Measurements from ENCODE around the gene PCGF5.
"Not testable (repeated sequence)": the region's sequence is repeated elsewhere in the genome, so short reads cannot be mapped to it uniquely, and the experiment has no call there.

The PCGF5 gene

DNA sequence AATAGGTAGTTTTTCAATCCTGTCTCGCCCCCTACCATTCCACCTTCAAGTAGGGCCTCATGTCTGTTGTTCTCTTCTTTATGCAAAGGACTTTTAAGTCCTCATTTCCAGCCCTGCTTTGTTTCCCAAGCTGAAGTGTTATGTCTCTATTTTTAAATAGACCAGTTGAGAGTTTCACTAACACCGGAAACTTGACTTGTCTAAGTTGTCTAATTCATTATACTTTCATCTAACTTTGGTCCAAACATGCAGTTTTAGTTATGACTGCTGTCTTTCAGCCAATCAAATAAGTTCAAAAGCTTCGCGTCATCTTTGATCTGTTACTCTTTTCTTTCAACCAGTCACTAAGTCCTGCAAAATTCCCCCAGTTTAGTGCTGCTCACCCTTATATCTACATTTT lies 32.8 kb downstream of the PCGF5 start:
- CTCF ChIA-PET: interaction anchor here (5.8 kb wide), 1 partner anchor 341 kb away, joined by 113 read pairs; no protein-coding TSS in a partner anchor
- POLR2A ChIA-PET: no interaction called here
- TF ChIP-seq, protein P1, sequence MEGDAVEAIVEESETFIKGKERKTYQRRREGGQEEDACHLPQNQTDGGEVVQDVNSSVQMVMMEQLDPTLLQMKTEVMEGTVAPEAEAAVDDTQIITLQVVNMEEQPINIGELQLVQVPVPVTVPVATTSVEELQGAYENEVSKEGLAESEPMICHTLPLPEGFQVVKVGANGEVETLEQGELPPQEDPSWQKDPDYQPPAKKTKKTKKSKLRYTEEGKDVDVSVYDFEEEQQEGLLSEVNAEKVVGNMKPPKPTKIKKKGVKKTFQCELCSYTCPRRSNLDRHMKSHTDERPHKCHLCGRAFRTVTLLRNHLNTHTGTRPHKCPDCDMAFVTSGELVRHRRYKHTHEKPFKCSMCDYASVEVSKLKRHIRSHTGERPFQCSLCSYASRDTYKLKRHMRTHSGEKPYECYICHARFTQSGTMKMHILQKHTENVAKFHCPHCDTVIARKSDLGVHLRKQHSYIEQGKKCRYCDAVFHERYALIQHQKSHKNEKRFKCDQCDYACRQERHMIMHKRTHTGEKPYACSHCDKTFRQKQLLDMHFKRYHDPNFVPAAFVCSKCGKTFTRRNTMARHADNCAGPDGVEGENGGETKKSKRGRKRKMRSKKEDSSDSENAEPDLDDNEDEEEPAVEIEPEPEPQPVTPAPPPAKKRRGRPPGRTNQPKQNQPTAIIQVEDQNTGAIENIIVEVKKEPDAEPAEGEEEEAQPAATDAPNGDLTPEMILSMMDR (IDR thresholded peaks at IDR 0.05; ENCODE audit: control extremely low read depth, extremely low read depth, low read depth, missing control alignments): no peak
- DNase-seq (ENCODE audit: extremely low spot score): no peak

DNA sequence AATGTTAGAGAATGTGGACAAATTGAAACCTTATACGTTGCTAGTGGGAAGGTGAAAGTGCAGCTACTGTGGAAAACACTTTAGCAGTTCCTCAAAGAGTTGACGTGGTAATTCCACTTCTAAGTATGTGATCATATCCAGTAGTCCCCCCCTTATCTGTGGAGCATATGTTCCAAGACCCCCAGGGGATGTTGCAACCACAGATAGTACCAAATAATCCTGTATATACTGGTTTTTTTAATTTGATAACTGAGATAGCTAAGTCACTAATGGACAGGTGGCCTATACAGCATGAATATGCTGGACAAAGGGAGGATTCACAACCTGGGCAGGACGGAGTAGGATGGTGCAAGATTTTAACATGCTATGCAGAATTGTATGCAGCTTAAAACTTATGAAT lies 36.8 kb downstream of the PCGF5 start:
- ChIA-PET CTCF (interaction anchor here (3.1 kb wide), 1 partner anchor 10 kb away, joined by 9 read pairs; no protein-coding TSS in a partner anchor), POLR2A (no interaction called here)
- TF ChIP-seq, protein P1 (IDR thresholded peaks at IDR 0.05; ENCODE audit: control extremely low read depth, extremely low read depth, low read depth, missing control alignments): no peak
- no peak for DNase-seq (ENCODE audit: extremely low spot score)

GRCh38 chr10:91260417-91260816 lies 40.0 kb downstream of the PCGF5 start:
- CTCF ChIA-PET: interaction anchor here (1.6 to 2.6 kb wide), 3 partner anchors 10 to 254 kb away, joined by 4 to 17 read pairs (median 6); no protein-coding TSS in a partner anchor
- POLR2A ChIA-PET: not testable (repeated sequence)

GRCh38 chr10:91271886-91272285 lies 51.4 kb downstream of the PCGF5 start:
- no peak for DNase-seq (ENCODE audit: extremely low spot score)
- TF ChIP-seq, protein P1 (IDR thresholded peaks at IDR 0.05; ENCODE audit: control extremely low read depth, extremely low read depth, low read depth, missing control alignments): no peak
- ChIA-PET POLR2A (no interaction called here), CTCF (interaction anchor here (1.9 to 2.0 kb wide), 2 partner anchors 11 to 27 kb away, joined by 4 to 10 read pairs; no protein-coding TSS in a partner anchor)

More at GRCh38 chr10:91260417-91260816, 40.0 kb downstream of the PCGF5 start:
- DNase-seq (ENCODE audit: extremely low spot score): not testable (repeated sequence)

DNA sequence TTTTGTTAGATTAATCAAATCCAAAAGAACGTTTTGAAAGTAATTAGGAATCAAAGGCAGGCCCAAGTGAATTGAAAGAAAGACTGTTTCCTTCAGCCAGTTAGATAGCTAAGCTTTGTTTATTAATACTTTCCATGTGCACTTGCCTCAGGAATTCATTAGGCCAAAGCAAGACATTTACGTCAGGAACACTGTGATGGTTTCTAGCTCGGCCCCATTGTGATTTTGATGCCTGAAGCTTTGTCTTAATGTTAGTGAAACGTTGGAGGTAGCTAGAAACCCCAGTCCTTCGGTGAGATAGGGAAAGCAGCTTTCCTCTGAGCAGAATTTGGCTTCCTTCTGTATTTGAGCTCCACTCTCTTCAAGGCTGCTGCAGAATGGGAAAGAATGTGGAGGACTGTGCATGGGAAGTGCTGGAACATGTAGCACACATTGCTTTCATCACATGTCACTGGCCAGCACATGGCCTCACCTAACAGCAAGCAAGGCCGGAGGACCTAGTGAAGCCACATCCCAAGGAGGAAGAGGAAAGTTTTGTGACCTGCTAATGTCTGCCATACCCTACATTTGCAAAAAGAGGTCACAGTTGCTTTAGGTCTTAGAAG lies 64.1 kb downstream of the PCGF5 start:
- ChIA-PET POLR2A (no interaction called here), CTCF (interaction anchor here (0.9 to 8.3 kb wide), 6 partner anchors 10 to 278 kb away, joined by 3 to 84 read pairs (median 3); no protein-coding TSS in a partner anchor)
- no peak for DNase-seq (ENCODE audit: extremely low spot score)
- TF ChIP-seq, protein P1 (IDR thresholded peaks at IDR 0.05; ENCODE audit: control extremely low read depth, extremely low read depth, low read depth, missing control alignments): no peak

DNA sequence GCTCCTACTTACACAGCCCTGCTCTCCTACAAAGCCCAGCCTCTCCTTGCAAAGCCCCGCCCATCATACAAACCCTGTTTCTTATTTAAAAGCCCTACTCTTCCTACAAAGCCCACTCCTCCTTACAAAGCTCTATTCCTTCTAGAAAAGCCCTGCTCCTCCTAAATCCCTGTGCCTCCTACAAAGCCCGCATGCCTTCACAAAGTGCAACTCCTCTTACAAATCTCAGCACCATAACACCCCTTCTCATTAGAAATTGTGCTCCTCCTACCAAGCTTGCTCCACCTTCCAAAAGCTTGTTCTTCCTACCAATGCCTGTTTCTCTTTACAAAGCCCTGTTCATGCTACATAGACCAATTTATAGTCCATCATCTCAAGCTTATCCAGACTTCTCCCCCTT lies 66.1 kb downstream of the PCGF5 start:
- DNase-seq (ENCODE audit: extremely low spot score): no peak
- TF ChIP-seq, protein P1 (IDR thresholded peaks at IDR 0.05; ENCODE audit: control extremely low read depth, extremely low read depth, low read depth, missing control alignments): no peak
- ChIA-PET POLR2A (no interaction called here), CTCF (interaction anchor here (8.3 kb wide), 1 partner anchor 11 kb away, joined by 84 read pairs; no protein-coding TSS in a partner anchor)

- DNase-seq (ENCODE audit: extremely low spot score): no peak
- CTCF ChIA-PET: interaction anchor here (1.2 to 8.3 kb wide), 2 partner anchors 8 to 11 kb away, joined by 5 to 84 read pairs; no protein-coding TSS in a partner anchor
- POLR2A ChIA-PET: no interaction called here
- TF ChIP-seq, protein P1 (IDR thresholded peaks at IDR 0.05; ENCODE audit: control extremely low read depth, extremely low read depth, low read depth, missing control alignments): no peak
Observed at GRCh38 chr10:91287276-91287675, 66.8 kb downstream of the PCGF5 start.

Data from GM10248 (cell line).